Measurements from ENCODE around the gene PELI1. TPM values are rescaled to one million over a fixed set of nuclear protein-coding genes. Genes with fewer than 3 reads are reported as not detected.

Gene PELI1, protein sequence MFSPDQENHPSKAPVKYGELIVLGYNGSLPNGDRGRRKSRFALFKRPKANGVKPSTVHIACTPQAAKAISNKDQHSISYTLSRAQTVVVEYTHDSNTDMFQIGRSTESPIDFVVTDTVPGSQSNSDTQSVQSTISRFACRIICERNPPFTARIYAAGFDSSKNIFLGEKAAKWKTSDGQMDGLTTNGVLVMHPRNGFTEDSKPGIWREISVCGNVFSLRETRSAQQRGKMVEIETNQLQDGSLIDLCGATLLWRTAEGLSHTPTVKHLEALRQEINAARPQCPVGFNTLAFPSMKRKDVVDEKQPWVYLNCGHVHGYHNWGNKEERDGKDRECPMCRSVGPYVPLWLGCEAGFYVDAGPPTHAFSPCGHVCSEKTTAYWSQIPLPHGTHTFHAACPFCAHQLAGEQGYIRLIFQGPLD
- total RNA-seq, result 13.6 and 15.8 TPM in 2 replicates

DNA sequence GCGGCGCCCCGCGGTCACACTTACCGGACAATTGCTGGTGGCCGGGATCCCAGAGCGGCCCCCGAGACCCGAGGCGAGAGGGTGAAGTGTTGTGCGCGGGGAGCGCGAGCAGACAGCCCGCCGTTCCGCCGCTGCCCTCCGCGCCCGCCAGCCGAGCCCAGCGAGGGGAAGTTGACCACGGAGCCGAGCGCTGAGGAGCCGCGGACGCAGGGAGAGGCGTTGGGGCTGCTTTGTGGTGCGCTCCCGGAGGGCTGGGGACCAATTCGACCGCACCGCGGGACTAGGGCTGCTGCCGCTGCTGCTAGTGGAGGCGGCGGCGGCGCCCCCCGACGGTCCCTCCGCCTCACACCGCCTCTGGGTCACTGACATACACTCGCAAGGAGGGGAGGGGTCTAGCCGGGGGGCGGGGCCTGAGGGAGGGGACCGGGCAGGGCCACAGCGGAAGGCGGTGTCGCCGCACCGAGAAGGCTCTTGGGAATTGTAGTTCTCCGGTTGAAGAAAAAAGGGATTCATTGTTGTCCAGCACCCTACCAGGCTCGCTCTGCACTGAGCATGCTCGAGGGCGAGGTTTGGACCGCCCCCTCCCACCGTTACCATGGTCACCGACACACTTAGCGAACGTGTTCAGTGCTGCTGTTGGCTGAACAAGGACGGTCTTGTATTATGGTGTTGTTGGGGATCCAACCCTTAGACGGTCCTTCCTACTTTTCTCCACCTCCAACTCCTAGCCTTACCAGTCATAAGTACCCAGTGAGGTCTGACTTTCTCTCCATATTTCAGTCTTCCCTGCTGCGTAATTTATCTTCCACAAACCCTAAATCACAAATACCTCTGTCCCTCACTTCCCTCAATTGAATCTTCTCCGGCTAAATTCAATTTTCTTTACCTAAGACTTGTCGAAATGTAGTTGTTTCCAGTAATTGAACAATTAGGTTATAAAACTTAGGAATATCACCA, at the start of gene PELI1:
Gene PELI1 (minus strand): TSS at position 364 of the 957 bp plus-strand sequence. CDS start 36,110 bp downstream, outside the sequence.
- DNase-seq (ENCODE audit: low read depth), result peak; percentile 94
- H3K27me3 ChIP-seq (ENCODE audit: control insufficient read depth, insufficient read depth, low read length), result no peaks in the 10 kb centered on the region
- TF ChIP-seq CTCF (IDR thresholded peaks at IDR 0.05; ENCODE audit: insufficient read depth, low read length, poor library complexity, severe bottlenecking), result peak; percentile 23
- H3K36me3 ChIP-seq (ENCODE audit: control insufficient read depth, insufficient read depth, low read length), result no peaks in the 10 kb centered on the region
- H3K4me3 ChIP-seq (ENCODE audit: low read depth, low read length), result peak within 1 kb of the TSS; percentile 83

- Histone ChIP-seq H3K27me3 (ENCODE audit: control insufficient read depth, insufficient read depth, low read length) (no peaks in the 10 kb centered on the region), H3K36me3 (ENCODE audit: control insufficient read depth, insufficient read depth, low read length) (no peaks in the 10 kb centered on the region), H3K4me3 (ENCODE audit: low read depth, low read length) (no peak overlapping the region)
- no peak for DNase-seq (ENCODE audit: low read depth)
- no peak for TF ChIP-seq CTCF (IDR thresholded peaks at IDR 0.05; ENCODE audit: insufficient read depth, low read length, poor library complexity, severe bottlenecking)
Measured at GRCh38 chr2:64193491-64193890, 49.3 kb upstream of the PELI1 start.

DNA sequence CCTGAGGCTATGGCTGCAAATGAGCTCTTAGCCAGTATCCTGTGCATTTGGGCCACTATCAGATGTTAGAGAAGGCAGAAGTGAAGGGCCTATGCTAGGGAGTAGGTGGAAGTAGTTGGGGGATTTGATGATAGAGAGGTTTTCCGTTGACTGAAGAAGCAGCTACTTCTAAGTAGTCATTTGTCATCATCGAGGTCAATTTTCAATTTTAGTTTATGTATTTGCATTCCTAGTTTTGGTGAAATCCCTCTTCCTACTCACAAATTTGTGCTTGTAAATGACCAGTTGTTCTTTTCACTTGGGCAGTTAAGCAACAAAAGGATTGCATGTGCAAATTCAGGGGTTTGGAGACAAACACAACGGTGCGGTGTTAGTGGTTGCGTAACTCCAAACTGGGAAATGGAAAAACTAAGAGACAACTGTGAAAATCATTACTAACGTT, 48.5 kb upstream of the PELI1 start:
- TF ChIP-seq CTCF (IDR thresholded peaks at IDR 0.05; ENCODE audit: insufficient read depth, low read length, poor library complexity, severe bottlenecking), result no peak
- no peaks in the 10 kb centered on the region for H3K36me3 ChIP-seq (ENCODE audit: control insufficient read depth, insufficient read depth, low read length)
- no peaks in the 10 kb centered on the region for H3K27me3 ChIP-seq (ENCODE audit: control insufficient read depth, insufficient read depth, low read length)
- DNase-seq (ENCODE audit: low read depth), result no peak
- H3K4me3 ChIP-seq (ENCODE audit: low read depth, low read length), result no peak overlapping the region

GRCh38 chr2:64192125-64192479, 47.9 kb upstream of the PELI1 start:
- Histone ChIP-seq H3K27me3 (ENCODE audit: control insufficient read depth, insufficient read depth, low read length) (no peaks in the 10 kb centered on the region), H3K36me3 (ENCODE audit: control insufficient read depth, insufficient read depth, low read length) (no peaks in the 10 kb centered on the region), H3K4me3 (ENCODE audit: low read depth, low read length) (no peak overlapping the region)
- no peak for DNase-seq (ENCODE audit: low read depth)
- TF ChIP-seq CTCF (IDR thresholded peaks at IDR 0.05; ENCODE audit: insufficient read depth, low read length, poor library complexity, severe bottlenecking), result no peak

GRCh38 chr2:64189586-64189985, 45.4 kb upstream of the PELI1 start:
- Histone ChIP-seq H3K27me3 (ENCODE audit: control insufficient read depth, insufficient read depth, low read length) (no peaks in the 10 kb centered on the region), H3K36me3 (ENCODE audit: control insufficient read depth, insufficient read depth, low read length) (no peaks in the 10 kb centered on the region), H3K4me3 (ENCODE audit: low read depth, low read length) (no peak overlapping the region)
- TF ChIP-seq CTCF (IDR thresholded peaks at IDR 0.05; ENCODE audit: insufficient read depth, low read length, poor library complexity, severe bottlenecking), result no peak
- no peak for DNase-seq (ENCODE audit: low read depth)
